Erythroblast (primary cell): ENCODE data around the gene MYH7.

Experiments used
- GATA1 ChIP-seq: IDR thresholded peaks from 2 replicates; pipeline ENCODE4 v1.6.1; 2011; ENCODE audit warnings: low read depth, mild to moderate bottlenecking, control low read depth, low read length, moderate library complexity
- POLR2A ChIP-seq: IDR thresholded peaks from 2 replicates; pipeline ENCODE4 v1.6.1; 2011; ENCODE audit warnings: mild to moderate bottlenecking, low read length

DNA sequence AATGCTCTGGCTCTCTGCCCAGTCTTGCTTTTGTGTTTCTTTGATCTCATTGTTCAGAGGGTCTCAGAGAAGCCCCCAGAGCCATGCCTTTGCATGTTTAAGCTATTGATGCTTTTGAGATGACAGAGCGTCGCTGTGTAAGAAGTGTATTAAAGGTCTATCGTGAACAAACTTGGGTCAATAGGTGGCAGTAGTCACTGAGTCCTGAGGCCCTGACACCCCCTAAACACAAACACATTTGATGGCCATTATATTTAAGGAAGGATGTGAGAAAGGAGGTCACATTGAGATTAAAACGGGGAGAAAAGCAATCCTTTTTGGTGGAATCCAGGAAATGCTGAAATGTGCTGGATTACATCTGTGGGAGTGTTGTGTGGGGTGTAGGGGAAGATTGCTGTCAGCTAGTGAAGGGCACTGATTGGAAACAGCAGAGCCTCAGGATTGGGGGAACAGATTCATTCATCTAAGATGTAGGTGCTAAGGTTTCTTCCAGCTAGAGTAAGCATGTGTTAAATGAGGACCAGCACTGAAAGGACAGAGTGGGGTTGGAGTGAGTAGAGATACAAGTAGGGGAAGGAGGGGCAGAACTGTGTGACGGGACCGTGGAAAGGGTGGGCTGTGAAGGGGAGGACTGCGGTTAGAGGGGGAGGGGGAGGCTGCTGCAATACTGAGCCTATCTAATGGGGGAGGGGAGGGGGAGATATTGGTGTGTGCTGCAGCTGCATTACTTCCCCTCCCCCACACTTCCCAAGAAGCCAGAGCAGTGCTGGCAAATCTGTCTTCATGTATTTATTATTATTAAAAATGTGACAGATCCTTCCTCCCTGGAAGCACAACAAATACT is 46.7 kb upstream of the MYH7 start:
- TF ChIP-seq POLR2A (no peak), GATA1 (no peak)
